ENCODE data around the gene ZWINT.
A peak's percentile ranks its signal among the peaks of the same experiment; 100 is the strongest.

ZWINT gene, protein sequence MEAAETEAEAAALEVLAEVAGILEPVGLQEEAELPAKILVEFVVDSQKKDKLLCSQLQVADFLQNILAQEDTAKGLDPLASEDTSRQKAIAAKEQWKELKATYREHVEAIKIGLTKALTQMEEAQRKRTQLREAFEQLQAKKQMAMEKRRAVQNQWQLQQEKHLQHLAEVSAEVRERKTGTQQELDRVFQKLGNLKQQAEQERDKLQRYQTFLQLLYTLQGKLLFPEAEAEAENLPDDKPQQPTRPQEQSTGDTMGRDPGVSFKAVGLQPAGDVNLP

DNA sequence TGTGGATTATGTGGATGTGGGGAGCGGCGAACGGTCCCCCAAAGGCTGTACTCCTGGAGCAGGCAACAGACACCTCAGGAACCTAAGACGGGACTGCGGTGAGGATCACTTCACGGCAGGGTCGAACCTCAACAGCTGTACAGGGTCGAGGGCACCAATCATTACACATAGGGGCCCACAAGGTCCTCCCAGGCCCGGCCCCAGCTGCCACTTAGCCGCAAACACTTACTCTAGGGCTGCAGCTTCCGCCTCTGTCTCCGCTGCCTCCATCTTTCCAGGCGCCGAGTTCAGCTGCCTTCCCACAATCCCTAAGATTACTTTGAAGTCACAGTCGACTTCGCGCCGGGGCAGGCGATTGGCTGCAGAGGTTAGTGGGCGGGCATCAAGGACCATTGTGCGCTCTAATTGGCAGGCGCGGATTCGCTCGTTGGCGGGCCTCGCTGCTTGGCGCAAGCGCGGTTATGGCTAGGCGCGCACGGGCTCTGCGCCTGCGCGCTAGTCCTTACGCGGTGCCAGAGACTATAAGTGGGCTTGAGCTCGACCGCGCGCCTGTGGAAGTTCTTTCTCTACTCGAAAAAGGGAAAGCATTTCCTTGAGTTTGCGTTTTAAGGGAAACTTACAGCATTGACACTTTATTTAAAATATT, at the start of gene ZWINT:
ZWINT (minus strand) TSS at position 293 of the 646 bp plus-strand sequence; CDS start at position 270, 23 bp downstream.
- DNase-seq, result peak; percentile 91

DNA sequence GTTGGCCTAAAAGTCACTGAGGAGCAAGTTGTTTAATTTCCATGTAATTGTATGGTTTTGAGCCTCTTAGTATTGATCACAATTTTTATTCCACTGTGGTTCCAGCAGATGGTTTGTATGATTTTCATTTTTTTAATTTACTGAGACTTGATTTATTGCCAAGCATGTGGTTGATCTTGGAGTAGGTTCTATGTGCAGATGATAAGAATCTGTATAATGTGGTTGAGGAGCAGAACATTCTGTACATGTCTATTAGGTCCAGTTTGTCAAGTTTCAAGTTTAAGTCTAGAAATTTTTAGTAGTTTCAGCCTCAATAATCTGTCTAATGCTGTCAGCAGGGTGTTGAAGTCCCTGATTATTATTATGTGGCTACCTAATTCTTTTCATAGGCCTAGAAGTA, 22.7 kb upstream of the ZWINT start:
- DNase-seq, result no peak

DNA sequence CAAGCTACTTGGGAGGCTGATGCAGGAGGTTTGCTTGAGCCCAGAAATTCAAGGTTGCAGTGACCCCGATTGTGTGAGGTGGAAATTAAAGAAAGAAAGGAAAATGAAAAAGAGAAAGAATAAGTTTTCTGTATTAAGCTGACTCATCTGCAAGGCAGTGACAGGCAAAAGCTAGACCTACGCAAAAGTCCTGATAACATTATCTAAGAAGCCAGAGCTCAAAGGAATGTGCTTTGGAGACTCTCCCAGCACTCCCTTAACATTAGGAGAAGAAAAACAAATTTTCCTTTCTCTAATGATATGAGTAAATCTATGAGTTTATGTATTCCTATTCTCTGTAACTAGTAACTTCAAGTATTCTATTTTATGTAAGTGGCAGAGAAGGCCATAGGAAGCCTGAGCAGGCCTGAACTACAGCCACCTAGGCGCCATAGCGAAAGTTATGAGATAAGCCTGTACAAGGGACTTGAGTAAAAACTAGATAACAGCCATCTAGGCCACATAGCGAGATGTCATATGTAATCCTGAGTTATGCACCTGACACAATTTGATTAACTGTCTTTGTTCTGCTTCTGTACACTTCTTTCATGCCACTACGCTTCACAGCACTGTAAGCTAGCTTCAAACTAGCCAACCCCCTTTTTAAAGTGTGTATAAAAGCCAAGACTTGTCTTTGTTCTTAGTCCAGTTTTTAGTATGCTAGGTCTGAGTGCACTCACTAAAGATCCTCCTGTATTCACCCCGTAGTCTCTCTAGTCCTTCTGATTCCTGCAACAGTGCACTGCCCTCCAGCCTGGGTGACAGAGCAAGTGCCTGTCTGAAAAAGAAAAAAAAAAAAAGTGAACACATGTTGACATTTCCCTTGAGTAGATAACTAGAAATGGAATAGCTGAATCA, 9.4 kb upstream of the ZWINT start:
- no peak for DNase-seq

DNA sequence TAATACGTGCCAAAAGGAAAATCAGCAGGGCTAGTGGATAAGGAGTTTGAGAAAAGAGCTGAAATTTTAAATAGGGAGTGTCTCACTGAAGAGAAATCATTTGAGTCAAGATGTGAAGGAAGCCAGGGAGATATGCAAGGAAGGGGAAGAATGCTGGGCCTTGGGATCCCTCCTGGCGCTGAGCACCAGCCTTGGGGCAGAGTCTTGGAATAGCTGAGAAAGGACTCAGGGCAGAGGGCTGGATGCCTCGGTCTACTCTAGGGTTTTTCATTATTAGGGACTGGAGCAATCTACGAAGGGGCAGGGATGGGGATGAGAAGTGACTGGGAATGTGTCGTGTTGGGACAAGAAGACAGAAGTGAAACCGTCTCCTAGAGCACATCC, 484 bp downstream of the ZWINT start:
- no peak for DNase-seq

DNA sequence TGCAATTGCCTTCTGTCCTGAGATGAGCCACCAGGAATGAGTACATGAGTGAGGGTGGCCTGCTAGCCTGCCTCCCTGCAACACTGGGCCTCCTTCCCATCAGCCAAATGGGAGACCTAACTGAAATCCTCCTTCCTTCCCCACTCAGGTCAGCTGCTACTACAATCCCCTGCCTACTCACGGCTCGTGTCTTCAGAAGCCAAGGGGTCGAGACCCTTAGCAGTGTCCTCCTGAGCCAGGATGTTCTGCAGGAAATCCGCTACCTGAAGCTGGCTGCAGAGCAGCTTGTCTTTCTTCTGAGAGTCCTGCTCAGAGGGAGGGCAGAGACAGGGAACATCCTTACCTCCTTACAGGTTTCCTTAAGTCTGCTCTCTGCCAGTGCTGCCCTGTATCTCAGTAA, 1.2 kb downstream of the ZWINT start:
- DNase-seq, result no peak

DNA sequence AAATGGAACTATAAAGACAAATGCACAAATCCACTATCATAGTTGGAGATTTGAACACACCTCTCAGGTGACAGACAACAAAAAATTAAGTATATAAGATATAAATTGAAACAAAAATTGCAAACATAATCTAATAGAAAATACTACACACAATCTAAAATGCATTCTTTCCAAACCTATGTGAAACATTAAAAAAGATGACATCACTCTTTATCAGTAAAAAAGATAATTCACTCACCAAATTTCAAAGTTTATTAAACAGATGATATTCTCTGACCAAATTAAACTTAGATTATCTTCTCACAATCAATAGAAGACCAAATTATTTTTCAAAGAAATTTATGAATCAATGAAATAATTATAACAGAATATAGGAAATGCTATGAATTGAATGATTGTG, 4.0 kb downstream of the ZWINT start:
- no peak for DNase-seq

DNA sequence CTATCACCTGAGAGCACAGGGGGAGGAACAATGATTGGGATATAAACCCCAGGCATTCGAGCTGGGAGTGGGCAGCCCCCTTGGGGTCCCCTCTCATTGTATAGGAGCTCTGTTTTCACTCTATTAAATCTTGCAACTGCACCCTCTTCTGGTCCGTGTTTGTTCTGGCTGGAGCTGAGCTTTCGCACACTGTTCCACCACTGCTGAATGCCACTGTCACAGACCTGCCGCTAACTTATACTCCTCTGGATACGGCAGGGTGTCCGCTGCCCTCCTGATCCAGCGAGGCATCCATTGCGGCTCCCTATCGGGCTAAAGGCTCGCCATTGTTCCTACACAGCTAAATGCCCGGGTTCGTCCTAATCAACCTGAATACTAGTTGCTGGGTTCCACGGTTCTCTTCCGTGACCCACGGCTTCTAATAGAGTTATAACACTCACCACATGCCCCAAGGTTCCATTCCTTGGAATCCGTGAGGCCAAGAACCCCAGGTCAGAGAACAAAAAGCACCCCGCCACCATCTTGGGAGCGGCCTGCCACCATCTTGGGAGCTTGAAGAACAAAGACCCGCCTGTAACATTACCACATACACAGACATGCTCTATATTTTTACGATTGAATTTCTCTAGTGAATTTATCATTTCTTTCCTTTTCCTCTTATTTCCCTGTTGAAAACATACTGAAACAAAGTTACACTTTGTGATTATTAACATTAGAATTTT, 9.0 kb downstream of the ZWINT start:
- no peak for DNase-seq

DNA sequence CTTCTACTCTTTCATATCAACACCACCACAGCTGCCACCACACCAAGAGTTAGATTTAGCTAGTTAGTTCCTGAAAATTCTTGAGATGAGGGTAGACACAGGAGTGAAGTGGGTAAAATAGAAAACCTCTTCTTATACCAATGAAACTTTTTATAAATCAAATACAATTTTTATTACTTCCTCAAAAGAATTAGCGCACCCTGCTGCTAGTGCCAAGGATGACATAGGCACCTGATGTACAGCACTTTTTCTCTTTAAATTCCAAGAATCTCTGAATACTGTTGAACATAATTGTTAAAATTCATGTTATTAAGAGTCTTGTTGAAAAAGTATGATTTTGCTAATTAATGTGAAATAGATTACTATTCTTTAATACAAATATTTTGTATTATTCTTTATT, 11.4 kb downstream of the ZWINT start:
- no peak for DNase-seq

DNA sequence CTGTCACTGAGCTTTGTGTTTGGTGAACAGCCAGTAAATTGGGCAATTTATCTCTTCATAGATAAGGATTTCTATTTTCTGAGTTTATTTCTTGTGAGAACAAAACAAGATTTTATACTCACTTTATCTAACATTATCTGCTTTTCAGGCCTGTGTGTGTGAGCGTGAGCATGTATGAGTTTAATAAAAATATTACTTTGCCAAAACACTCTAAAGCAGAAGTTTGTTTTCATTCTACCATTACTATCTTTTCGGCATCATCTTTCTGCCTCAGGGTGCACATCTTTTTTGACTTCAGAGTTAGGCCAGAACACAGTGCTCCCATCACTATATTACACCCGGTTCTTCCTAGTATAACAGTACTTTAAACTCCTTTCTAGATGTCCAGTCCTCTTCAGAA, 13.0 kb downstream of the ZWINT start:
- no peak for DNase-seq

DNA sequence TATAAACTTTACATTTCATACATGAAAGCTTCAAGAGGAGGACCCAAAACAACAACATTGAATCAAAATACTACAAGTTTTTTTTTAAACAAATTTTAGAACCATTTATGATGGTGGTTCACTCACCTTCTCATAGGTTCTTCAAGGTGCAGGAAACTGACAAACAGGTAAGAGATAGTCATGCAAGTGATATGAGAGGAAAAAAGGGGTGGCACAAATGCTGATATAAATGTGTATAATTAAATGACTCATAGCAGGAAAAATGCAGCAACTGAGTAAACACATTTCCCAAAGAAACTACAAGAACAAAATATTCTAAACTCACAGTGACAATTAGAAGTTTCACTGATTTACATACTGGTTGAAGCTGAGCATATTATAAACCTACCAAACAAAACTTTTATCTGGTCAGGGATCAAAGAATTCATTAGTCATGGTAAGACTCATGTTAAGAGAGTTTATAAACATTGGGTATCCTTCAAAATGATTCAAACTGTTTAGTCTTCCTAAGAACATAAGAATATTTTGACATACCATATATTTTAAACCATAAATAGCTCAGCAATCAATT, 14.1 kb downstream of the ZWINT start:
- DNase-seq, result peak; percentile 14

DNA sequence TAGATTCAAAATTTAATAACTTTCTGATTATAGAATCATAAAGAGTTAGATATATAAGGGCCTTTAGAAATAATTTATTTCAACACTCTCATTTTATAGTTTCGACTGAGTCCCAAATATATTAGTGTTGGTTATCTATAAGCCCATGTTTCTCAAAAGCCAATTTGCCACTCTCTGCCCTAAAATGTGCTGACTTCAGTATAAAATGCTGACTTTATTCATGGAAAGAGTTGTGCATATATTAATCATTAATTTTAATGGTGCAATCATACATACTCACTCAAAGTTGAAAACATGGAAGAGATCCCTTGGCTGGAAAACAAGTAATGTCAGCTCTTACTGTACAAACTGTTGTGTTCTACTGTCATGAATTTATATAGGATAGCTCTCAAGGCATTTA, 19.4 kb downstream of the ZWINT start:
- no peak for DNase-seq

DNA sequence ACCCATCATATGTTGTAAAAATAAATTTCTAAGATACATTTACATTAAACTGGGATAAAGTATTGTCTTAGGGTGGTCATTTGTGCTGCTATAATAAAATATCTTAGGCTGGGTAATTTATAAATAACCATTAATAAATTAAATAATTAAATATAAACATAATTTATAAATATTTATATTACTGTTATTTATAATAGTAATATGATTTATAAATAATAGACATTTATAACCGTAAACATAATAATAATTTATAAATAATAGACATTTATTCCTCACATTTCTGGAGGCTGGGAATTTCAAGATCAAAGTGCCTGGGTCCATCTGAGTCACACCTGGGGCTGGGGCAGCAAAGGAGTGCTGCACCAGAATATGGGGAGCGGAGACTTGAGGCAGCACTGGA, 31.1 kb downstream of the ZWINT start:
- no peak for DNase-seq

DNA sequence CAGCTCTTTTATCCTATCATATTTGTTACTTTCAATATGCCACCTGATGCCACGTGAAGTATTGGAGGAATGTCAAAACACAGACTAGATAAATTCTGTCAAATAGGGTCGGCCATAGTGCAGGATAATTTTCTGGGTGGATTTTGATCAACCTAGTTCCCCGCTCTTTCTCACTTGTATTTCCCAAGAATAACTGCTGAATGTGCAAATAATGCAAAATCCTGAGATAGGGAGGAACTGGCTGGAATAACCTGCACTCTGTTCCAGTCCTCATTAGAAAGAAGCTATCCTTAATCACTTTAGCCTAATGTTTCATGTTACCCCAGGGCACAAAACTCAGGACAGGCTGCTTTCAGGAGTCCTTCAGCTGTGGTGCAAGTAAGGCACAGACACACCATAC, 33.9 kb downstream of the ZWINT start:
- DNase-seq, result no peak

DNA sequence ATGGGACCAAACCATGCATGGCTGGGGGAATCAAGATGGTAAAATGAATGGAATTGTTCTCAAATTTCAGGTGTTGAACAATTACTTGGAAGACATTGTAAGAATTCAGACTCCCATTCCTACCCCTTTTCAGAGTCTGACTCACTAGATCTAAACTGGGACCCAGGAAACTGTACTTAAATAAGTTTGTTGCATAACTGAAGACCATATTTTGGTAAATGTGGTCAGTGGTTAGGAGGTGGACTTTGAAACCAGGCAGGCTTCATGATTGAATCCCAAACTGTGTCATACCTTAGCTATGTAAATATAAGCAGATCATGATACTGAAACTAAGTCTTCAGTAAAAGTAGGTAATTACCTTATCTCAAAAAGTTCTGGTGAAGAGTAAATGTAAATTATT, 41.7 kb downstream of the ZWINT start:
- no peak for DNase-seq

DNA sequence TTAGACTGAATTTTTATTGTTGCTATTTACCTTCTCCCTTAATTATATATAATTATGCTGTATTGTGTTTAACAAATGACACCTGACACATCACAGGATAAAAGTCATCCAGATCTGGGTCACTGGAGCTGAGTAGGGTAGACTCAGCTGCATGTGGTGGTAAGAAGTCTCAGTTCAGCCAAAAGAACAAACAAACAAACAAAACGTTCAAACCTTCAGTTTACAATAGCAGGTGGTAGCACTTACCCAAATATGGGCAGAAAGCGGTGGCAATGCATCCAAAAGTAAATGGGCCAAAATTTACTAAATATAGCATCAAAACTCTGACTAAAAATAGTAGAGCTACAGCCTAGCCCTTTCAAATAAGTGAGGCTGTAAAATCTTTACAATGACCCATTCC, 42.2 kb downstream of the ZWINT start:
- DNase-seq, result no peak

DNA sequence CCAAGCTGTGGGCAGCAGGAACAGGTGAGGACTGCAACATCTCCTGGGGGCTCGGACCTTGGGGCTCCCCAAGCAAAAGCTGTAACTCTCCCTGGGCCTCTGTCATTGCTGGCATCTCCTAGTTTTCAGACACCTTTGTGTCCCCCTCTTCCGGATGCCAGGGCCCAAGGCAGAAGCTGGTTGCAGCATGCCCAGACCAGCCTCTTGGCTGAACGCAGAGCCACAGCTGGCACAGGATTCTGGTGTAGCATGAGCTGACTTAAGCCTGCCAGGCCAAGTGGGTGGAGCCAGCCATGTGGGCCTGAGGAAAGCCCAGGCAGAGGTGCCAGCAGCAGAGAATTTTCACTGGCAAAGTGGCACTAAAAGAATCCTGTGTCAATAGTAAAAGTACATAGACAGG, 43.5 kb downstream of the ZWINT start:
- no peak for DNase-seq

DNA sequence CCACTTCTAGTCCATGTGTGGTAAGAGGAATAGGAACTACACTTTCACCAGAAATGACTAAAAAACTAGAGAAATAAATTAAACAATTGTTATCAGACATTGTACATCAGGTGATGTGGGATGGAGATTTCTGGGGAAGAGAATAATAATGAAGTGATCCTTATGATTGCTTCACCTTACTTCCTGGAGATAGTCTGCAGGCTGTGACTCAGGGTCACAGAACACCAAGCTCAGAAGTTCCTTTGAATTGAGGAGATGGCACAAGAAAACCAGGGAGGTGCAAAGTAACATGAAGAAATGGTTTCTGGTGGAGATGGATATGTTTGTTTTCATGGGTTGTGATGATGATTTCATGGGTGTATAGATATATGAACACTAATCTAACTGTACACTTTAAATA, 44.5 kb downstream of the ZWINT start:
- DNase-seq, result no peak

Data from kidney glomerular epithelial cell (primary cell).